OCI-LY1 (cell line): ENCODE results near the gene ADAMTS6.
A peak's percentile ranks its signal among the peaks of the same experiment; 100 is the strongest.

Source experiments
- H2AFZ ChIP-seq: fragments of 200-600 bp; sonication (generic), shearing (Covaris generic); 2 replicates; pipeline ENCODE4 v1.6.0; 2014; ENCODE audit warnings: antibody characterized with exemption, mild to moderate bottlenecking, low read length
- H3F3A ChIP-seq: fragments of 200-600 bp; sonication (generic), shearing (Covaris generic); 2 replicates; pipeline ENCODE4 v1.6.0; 2014; ENCODE audit warnings: mild to moderate bottlenecking, antibody characterized with exemption, low read length, moderate library complexity; ENCODE audit not compliant: insufficient read depth
- H3K27ac ChIP-seq: fragments of 200-600 bp; sonication (generic); 2 replicates; pipeline ENCODE4 v1.5.1; 2014; ENCODE audit warnings: low read length, mixed run types, mild to moderate bottlenecking, low read depth; ENCODE audit not compliant: poor library complexity, severe bottlenecking
- H3K27me3 ChIP-seq: fragments of 200-600 bp; sonication (generic); 2 replicates; pipeline ENCODE4 v1.6.0; 2014; ENCODE audit warnings: antibody characterized with exemption, mild to moderate bottlenecking, low read length, moderate library complexity; ENCODE audit not compliant: insufficient read depth
- H3K36me3 ChIP-seq: fragments of 200-600 bp; sonication (generic); 2 replicates; pipeline ENCODE4 v1.6.1; 2014; ENCODE audit warnings: mild to moderate bottlenecking, antibody characterized with exemption, low read length, moderate library complexity, mixed read lengths; ENCODE audit not compliant: insufficient read depth
- H3K4me1 ChIP-seq: fragments of 200-600 bp; sonication (generic); 2 replicates; pipeline ENCODE4 v1.5.1; 2014; ENCODE audit warnings: mild to moderate bottlenecking, low read length, moderate library complexity; ENCODE audit not compliant: insufficient read depth, severe bottlenecking
- H3K4me2 ChIP-seq: fragments of 200-600 bp; sonication (generic), shearing (Covaris generic); 2 replicates; pipeline ENCODE4 v1.6.1; 2014; ENCODE audit warnings: low read length
- H3K4me3 ChIP-seq: fragments of 200-600 bp; sonication (generic); 2 replicates; pipeline ENCODE4 v1.5.1; 2014; ENCODE audit warnings: low read length, low read depth, mild to moderate bottlenecking, mixed read lengths; ENCODE audit not compliant: poor library complexity, severe bottlenecking
- H3K79me2 ChIP-seq: fragments of 200-600 bp; shearing (Covaris generic); 2 replicates; pipeline ENCODE4 v1.6.1; 2016; ENCODE audit warnings: mixed run types, low read length, mixed read lengths; ENCODE audit not compliant: insufficient read depth
- H3K9ac ChIP-seq: fragments of 200-600 bp; sonication (generic), shearing (Covaris generic); 2 replicates; pipeline ENCODE4 v1.6.1; 2014; ENCODE audit warnings: mild to moderate bottlenecking, low read length, mixed read lengths
- H3K9me2 ChIP-seq: fragments of 200-600 bp; sonication (generic), shearing (Covaris generic); 2 replicates; pipeline ENCODE4 v1.6.1; 2014; ENCODE audit warnings: low read depth, mild to moderate bottlenecking, low read length, mixed read lengths
- H3K9me3 ChIP-seq: fragments of 200-600 bp; shearing (Covaris generic); 2 replicates; pipeline ENCODE4 v1.6.1; 2014; ENCODE audit warnings: low read length, mixed read lengths
- H4K20me1 ChIP-seq: fragments of 200-600 bp; sonication (generic), shearing (Covaris generic); 2 replicates; pipeline ENCODE4 v1.6.0; 2016; ENCODE audit warnings: mild to moderate bottlenecking, low read length; ENCODE audit not compliant: insufficient read depth
- EZH2 ChIP-seq: fragments of 200-600 bp; sonication (generic), shearing (Covaris generic); IDR thresholded peaks from 2 replicates; pipeline ENCODE4 v1.8.0; 2017; ENCODE audit warnings: borderline replicate concordance, mixed run types, mild to moderate bottlenecking, antibody characterized with exemption, low read length, moderate library complexity, mixed read lengths
- TF ChIP-seq, protein P1 (sequence below): fragments of 200-600 bp; sonication (generic), shearing (Covaris generic); IDR thresholded peaks from 2 replicates; pipeline ENCODE4 v1.5.1; 2017; ENCODE audit warnings: mild to moderate bottlenecking, antibody characterized with exemption, low read length, moderate library complexity, mixed read lengths

The ADAMTS6 gene

DNA sequence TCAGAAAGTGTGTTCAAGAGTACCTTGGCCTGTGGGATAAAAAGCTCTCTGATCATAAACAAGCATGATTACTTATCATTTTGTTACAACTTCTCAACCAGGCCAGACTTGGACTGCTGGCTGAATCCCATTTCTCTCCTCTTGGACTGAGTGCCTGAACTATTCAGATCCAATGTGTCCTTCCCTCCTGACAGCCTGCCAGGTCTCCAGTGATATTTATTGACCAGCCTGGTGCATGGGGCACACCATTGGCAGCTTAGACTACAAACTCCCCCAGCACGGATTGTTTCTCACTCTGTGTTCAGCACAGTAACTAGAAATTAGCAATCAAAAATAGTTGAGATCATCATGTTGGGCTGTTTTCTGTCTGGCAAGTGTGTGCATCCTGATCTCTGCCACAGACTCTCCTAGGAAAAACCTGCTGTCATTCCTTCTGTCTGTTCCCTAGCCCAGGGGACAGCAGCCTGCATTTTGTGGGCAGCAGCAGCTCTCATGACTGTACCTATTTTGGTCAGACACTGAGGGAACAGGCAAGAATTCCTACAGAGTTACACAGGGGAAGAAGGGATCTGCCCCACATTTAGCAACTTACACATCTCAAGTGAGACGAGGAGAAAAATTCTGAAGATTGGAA lies 348.1 kb downstream of the ADAMTS6 start:
- no peak overlapping the region for H2AFZ ChIP-seq
- H3K4me2 ChIP-seq: no peak overlapping the region
- no peaks in the 10 kb centered on the region for H3K79me2 ChIP-seq
- TF ChIP-seq EZH2: no peak
- TF ChIP-seq, protein P1, sequence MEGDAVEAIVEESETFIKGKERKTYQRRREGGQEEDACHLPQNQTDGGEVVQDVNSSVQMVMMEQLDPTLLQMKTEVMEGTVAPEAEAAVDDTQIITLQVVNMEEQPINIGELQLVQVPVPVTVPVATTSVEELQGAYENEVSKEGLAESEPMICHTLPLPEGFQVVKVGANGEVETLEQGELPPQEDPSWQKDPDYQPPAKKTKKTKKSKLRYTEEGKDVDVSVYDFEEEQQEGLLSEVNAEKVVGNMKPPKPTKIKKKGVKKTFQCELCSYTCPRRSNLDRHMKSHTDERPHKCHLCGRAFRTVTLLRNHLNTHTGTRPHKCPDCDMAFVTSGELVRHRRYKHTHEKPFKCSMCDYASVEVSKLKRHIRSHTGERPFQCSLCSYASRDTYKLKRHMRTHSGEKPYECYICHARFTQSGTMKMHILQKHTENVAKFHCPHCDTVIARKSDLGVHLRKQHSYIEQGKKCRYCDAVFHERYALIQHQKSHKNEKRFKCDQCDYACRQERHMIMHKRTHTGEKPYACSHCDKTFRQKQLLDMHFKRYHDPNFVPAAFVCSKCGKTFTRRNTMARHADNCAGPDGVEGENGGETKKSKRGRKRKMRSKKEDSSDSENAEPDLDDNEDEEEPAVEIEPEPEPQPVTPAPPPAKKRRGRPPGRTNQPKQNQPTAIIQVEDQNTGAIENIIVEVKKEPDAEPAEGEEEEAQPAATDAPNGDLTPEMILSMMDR: no peak
- no peak overlapping the region for H3K4me3 ChIP-seq
- no peaks in the 10 kb centered on the region for H3K9me2 ChIP-seq
- H3K27me3 ChIP-seq: no peaks in the 10 kb centered on the region
- H4K20me1 ChIP-seq: no peaks in the 10 kb centered on the region
- no peaks in the 10 kb centered on the region for H3K36me3 ChIP-seq
- H3K9ac ChIP-seq: no peak overlapping the region
- no peaks in the 10 kb centered on the region for H3K9me3 ChIP-seq
- H3K27ac ChIP-seq: no peak overlapping the region
- H3F3A ChIP-seq: no peaks in the 10 kb centered on the region
- peaks cover 11% of the 10 kb centered on the region for H3K4me1 ChIP-seq

DNA sequence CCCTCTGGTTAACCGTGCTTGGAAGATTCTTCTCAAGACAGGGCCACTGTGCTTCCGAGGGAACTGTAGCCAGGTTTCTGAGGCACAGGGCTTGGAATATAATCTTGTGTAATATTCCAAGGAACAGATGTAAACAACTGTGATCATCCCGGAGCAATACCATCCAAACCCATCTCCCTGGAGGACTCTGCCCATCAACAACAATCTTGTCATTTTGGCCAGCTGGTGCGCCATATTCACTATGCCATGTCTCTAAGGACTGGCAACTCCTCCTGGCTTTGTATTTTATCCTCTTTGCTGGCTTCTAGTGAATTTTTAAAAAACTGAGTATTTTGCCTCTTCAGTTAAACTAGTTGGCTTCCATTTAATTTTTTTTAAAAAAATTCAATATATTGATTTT lies 349.3 kb downstream of the ADAMTS6 start:
- H3K27ac ChIP-seq: no peak overlapping the region
- H3K9me2 ChIP-seq: no peaks in the 10 kb centered on the region
- no peaks in the 10 kb centered on the region for H3K27me3 ChIP-seq
- TF ChIP-seq EZH2: no peak
- TF ChIP-seq, protein P1: no peak
- no peaks in the 10 kb centered on the region for H3K79me2 ChIP-seq
- H3K4me1 ChIP-seq: peaks cover 11% of the 10 kb centered on the region
- H4K20me1 ChIP-seq: no peaks in the 10 kb centered on the region
- H3K4me2 ChIP-seq: no peak overlapping the region
- no peak overlapping the region for H3K9ac ChIP-seq
- H3K36me3 ChIP-seq: no peaks in the 10 kb centered on the region
- H3K9me3 ChIP-seq: no peaks in the 10 kb centered on the region
- no peak overlapping the region for H2AFZ ChIP-seq
- H3K4me3 ChIP-seq: no peak overlapping the region
- H3F3A ChIP-seq: no peaks in the 10 kb centered on the region

DNA sequence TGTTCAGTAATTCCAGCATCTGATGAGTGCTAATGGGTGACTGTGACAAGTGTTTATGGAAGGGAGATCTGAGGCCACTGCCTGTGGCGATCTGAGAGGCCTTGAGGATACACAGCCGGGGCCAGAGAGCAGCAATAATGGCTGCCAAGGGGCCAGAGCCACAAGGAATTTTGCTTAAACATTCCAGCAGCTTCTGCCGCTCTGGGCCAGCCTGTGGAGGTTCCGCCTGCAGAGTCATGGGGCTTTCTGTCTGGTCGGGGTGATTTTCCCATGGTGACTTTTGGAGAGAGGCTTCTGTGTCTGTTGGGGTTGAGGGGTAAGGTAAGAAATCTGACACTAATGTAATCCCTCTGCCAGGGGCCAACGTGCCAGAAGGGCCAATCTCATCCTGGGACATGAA lies 353.5 kb downstream of the ADAMTS6 start:
- Histone ChIP-seq H3F3A (no peaks in the 10 kb centered on the region), H2AFZ (peak overlapping the region; percentile 77; the same call in 1 of the 2 replicates), H3K79me2 (no peaks in the 10 kb centered on the region), H3K27ac (no peak overlapping the region), H3K9ac (no peak overlapping the region), H3K4me3 (no peak overlapping the region), H3K36me3 (no peaks in the 10 kb centered on the region), H3K9me3 (no peaks in the 10 kb centered on the region), H3K9me2 (no peaks in the 10 kb centered on the region), H3K27me3 (no peaks in the 10 kb centered on the region), H3K4me1 (peaks cover 10% of the 10 kb centered on the region), H4K20me1 (no peaks in the 10 kb centered on the region), H3K4me2 (no peak overlapping the region)
- TF ChIP-seq EZH2: no peak
- TF ChIP-seq, protein P1: no peak
